Astrocyte (in vitro differentiated cells and primary cell): ENCODE results near the gene TMTC1. TPM values are rescaled to one million over a fixed set of nuclear protein-coding genes. Genes with fewer than 3 reads are reported as not detected.

ENCODE experiments used
- DNase-seq: peaks from one replicate; pipeline ENCODE4 v3.0.0-alpha.2; 2010; ENCODE audit warnings: low read depth
- FAIRE-seq: peaks from 2 replicates; lab custom pipeline; 2011; peaks lifted over from hg19 to GRCh38; lab: Jason Lieb, UNC
- H2AFZ ChIP-seq: 2 replicates; pipeline ENCODE4 v1.6.0; 2012; ENCODE audit warnings: low read depth, low read length, inconsistent platforms
- H3K27ac ChIP-seq: 2 replicates; pipeline ENCODE4 v1.5.1; 2011; ENCODE audit warnings: low read depth, low read length, inconsistent platforms
- H3K27me3 ChIP-seq: 2 replicates; pipeline ENCODE4 v1.6.0; 2011; ENCODE audit warnings: low read length, inconsistent platforms; ENCODE audit not compliant: insufficient read depth
- H3K36me3 ChIP-seq: 2 replicates; pipeline ENCODE4 v1.5.1; 2011; ENCODE audit warnings: low read length, inconsistent platforms; ENCODE audit not compliant: insufficient read depth
- H3K4me1 ChIP-seq: 2 replicates; pipeline ENCODE4 v1.5.1; 2011; ENCODE audit warnings: low read length, inconsistent platforms; ENCODE audit not compliant: insufficient read depth
- H3K4me2 ChIP-seq: 2 replicates; pipeline ENCODE4 v1.6.0; 2012; ENCODE audit warnings: low read length, inconsistent platforms
- H3K4me3 ChIP-seq: 2 replicates; pipeline ENCODE4 v1.5.1; 2011; ENCODE audit warnings: low read depth, mild to moderate bottlenecking, low read length, inconsistent platforms; ENCODE audit not compliant: insufficient read depth
- H3K79me2 ChIP-seq: 2 replicates; pipeline ENCODE4 v1.6.0; 2012; ENCODE audit warnings: mild to moderate bottlenecking, low read length, inconsistent platforms; ENCODE audit not compliant: insufficient read depth
- H3K9ac ChIP-seq: 2 replicates; pipeline ENCODE4 v1.6.0; 2012; ENCODE audit warnings: mild to moderate bottlenecking, low read length, inconsistent platforms
- H3K9me3 ChIP-seq: 2 replicates; pipeline ENCODE4 v1.5.1; 2012; ENCODE audit warnings: low read depth, mild to moderate bottlenecking, low read length, inconsistent platforms; ENCODE audit not compliant: insufficient read depth
- H4K20me1 ChIP-seq: 2 replicates; pipeline ENCODE4 v1.6.0; 2012; ENCODE audit warnings: low read length, inconsistent platforms; ENCODE audit not compliant: insufficient read depth
- H3K27ac Mint-ChIP-seq: one replicate; pipeline ENCODE4 v1.8.0; 2021; ENCODE audit warnings: mild to moderate bottlenecking, mixed read lengths; ENCODE audit not compliant: unreplicated experiment
- H3K27me3 Mint-ChIP-seq: one replicate; pipeline ENCODE4 v1.8.0; 2021; ENCODE audit warnings: low read depth, mixed read lengths; ENCODE audit not compliant: unreplicated experiment
- H3K36me3 Mint-ChIP-seq: one replicate; pipeline ENCODE4 v1.8.0; 2021; ENCODE audit warnings: low read depth, mixed read lengths; ENCODE audit not compliant: unreplicated experiment
- H3K4me1 Mint-ChIP-seq: one replicate; pipeline ENCODE4 v1.8.0; 2021; ENCODE audit warnings: low read depth, mixed read lengths; ENCODE audit not compliant: unreplicated experiment
- H3K4me3 Mint-ChIP-seq: one replicate; pipeline ENCODE4 v1.8.0; 2021; ENCODE audit warnings: mild to moderate bottlenecking, moderate library complexity, mixed read lengths; ENCODE audit not compliant: unreplicated experiment
- H3K9me3 Mint-ChIP-seq: one replicate; pipeline ENCODE4 v1.8.0; 2021; ENCODE audit warnings: mild to moderate bottlenecking, mixed read lengths; ENCODE audit not compliant: unreplicated experiment
- EZH2 ChIP-seq: IDR thresholded peaks from 2 replicates; pipeline ENCODE4 v1.6.1; 2012; ENCODE audit warnings: mild to moderate bottlenecking, low read length, inconsistent platforms; ENCODE audit not compliant: insufficient read depth
- total RNA-seq: library from RNA; stranded (reverse); gene quantifications from 2 replicates; pipeline ENCODE4 v1.2.1, GENCODE V29; 2021
- TF ChIP-seq, protein P1 (sequence below): IDR thresholded peaks from 2 replicates; pipeline ENCODE4 v1.5.1; 2011; ENCODE audit warnings: low read depth, mild to moderate bottlenecking, inconsistent platforms, low read length, moderate library complexity; ENCODE audit not compliant: insufficient read depth

Gene TMTC1
- total RNA-seq, 1 donor from 2014 or later = 4.7 TPM

- H3K4me1 ChIP-seq = no peaks in the 10 kb centered on the region
- no peak overlapping the region for H3K9ac ChIP-seq
- no peaks in the 10 kb centered on the region for H3K36me3 ChIP-seq
- Mint-ChIP-seq H3K27me3 (no peaks in the 10 kb centered on the region), H3K36me3 (no peaks in the 10 kb centered on the region), H3K4me3 (no peak overlapping the region), H3K4me1 (no peaks in the 10 kb centered on the region), H3K27ac (no peak overlapping the region), H3K9me3 (no peaks in the 10 kb centered on the region)
- DNase-seq (no peak), FAIRE-seq (no peak)
- no peak overlapping the region for H3K27ac ChIP-seq
- H3K4me3 ChIP-seq = no peak overlapping the region
- no peaks in the 10 kb centered on the region for H3K9me3 ChIP-seq
- no peak overlapping the region for H3K4me2 ChIP-seq
- no peaks in the 10 kb centered on the region for H4K20me1 ChIP-seq
- TF ChIP-seq EZH2 = no peak
- TF ChIP-seq, protein P1, sequence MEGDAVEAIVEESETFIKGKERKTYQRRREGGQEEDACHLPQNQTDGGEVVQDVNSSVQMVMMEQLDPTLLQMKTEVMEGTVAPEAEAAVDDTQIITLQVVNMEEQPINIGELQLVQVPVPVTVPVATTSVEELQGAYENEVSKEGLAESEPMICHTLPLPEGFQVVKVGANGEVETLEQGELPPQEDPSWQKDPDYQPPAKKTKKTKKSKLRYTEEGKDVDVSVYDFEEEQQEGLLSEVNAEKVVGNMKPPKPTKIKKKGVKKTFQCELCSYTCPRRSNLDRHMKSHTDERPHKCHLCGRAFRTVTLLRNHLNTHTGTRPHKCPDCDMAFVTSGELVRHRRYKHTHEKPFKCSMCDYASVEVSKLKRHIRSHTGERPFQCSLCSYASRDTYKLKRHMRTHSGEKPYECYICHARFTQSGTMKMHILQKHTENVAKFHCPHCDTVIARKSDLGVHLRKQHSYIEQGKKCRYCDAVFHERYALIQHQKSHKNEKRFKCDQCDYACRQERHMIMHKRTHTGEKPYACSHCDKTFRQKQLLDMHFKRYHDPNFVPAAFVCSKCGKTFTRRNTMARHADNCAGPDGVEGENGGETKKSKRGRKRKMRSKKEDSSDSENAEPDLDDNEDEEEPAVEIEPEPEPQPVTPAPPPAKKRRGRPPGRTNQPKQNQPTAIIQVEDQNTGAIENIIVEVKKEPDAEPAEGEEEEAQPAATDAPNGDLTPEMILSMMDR = no peak
- H3K79me2 ChIP-seq = no peaks in the 10 kb centered on the region
- no peaks in the 10 kb centered on the region for H3K27me3 ChIP-seq
- H2AFZ ChIP-seq = no peak overlapping the region
These were observed 109.3 kb downstream of the TMTC1 start for GRCh38 chr12:29674463-29674862.

DNA sequence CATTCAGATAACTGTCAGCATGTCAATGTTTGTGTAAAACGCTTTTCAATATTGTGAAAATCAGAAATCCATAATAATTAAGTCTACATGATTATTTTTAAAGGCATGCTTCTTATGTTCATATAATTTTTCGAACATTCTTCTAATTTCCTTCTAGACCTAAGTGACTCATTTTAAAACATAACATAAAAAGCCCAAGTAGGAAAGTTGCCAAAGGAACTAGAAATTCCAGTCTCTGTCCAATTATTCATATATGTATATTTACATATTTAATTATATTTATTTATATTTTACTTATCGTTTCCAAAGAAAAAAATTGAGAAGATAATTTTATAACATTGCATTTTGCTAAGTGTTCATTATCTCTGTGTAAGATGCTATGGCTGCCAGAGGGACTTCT, 110.4 kb downstream of the TMTC1 start:
- H3K27ac Mint-ChIP-seq = no peak overlapping the region
- FAIRE-seq = no peak
- H3K9me3 ChIP-seq = no peaks in the 10 kb centered on the region

DNA sequence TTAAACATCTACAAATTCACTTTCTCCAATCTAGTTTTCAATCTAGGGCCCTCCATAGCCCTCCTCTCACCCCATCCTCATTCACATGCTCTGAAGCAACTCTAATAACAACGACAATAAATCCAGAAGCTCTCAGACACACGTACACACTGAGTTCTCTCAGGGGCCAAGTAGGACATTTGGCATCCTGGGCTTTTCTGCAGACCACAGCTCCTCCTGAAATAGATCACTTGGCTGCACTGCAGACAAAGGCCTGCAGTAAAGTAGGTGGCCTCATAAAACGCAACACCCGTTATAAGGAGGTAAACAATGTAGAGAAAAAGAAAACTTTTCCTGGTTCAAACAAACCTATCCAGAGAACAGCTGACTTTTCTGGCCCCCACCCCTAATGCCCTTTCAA, 111.2 kb downstream of the TMTC1 start:
- no peaks in the 10 kb centered on the region for H3K4me1 ChIP-seq
- H3K9me3 Mint-ChIP-seq = peaks cover 1% of the 10 kb centered on the region
- TF ChIP-seq, protein P1 = no peak
- no peak for TF ChIP-seq EZH2

More for the DNA sequence above, 110.4 kb downstream of the TMTC1 start:
- Mint-ChIP-seq H3K9me3 (peaks cover 1% of the 10 kb centered on the region), H3K27me3 (no peaks in the 10 kb centered on the region), H3K4me3 (no peak overlapping the region), H3K36me3 (no peaks in the 10 kb centered on the region), H3K4me1 (no peaks in the 10 kb centered on the region)
- H3K9ac ChIP-seq = no peak overlapping the region
- no peaks in the 10 kb centered on the region for H3K36me3 ChIP-seq
- no peak overlapping the region for H3K4me3 ChIP-seq
- DNase-seq = peak; percentile 16
- TF ChIP-seq, protein P1 = no peak
- TF ChIP-seq EZH2 = no peak
- no peak overlapping the region for H3K27ac ChIP-seq
- H3K4me2 ChIP-seq = no peak overlapping the region
- no peaks in the 10 kb centered on the region for H3K4me1 ChIP-seq
- H3K27me3 ChIP-seq = no peaks in the 10 kb centered on the region
- no peaks in the 10 kb centered on the region for H4K20me1 ChIP-seq
- H2AFZ ChIP-seq = no peak overlapping the region
- no peaks in the 10 kb centered on the region for H3K79me2 ChIP-seq

More for the DNA sequence above, 111.2 kb downstream of the TMTC1 start:
- Histone ChIP-seq H3K79me2 (no peaks in the 10 kb centered on the region), H3K27me3 (no peaks in the 10 kb centered on the region), H3K4me2 (no peak overlapping the region), H2AFZ (no peak overlapping the region), H3K9me3 (no peaks in the 10 kb centered on the region), H3K27ac (no peak overlapping the region), H3K9ac (no peak overlapping the region), H3K4me3 (no peak overlapping the region), H3K36me3 (no peaks in the 10 kb centered on the region), H4K20me1 (no peaks in the 10 kb centered on the region)
- H3K4me3 Mint-ChIP-seq = no peak overlapping the region
- H3K36me3 Mint-ChIP-seq = no peaks in the 10 kb centered on the region
- no peak overlapping the region for H3K27ac Mint-ChIP-seq
- DNase-seq (no peak), FAIRE-seq (no peak)
- H3K4me1 Mint-ChIP-seq = no peaks in the 10 kb centered on the region
- no peaks in the 10 kb centered on the region for H3K27me3 Mint-ChIP-seq
